Testis (tissue), 2 donors: ENCODE results near the gene VASH2.

Experiments used
- CTCF ChIP-seq, 3 experiments: fragments of 450-650 bp in 2 of 3; fragments of 200-600 bp in 1 of 3; sonication (generic) in 1 of 3; IDR thresholded peaks; one replicate each; pipeline ENCODE4 v1.5.1; 2016 to 2019; ENCODE audit warnings: antibody characterized with exemption in 3 of 3, mild to moderate bottlenecking in 2 of 3, moderate library complexity in 1 of 3
- POLR2A ChIP-seq: fragments of 450-650 bp; IDR thresholded peaks from one replicate; pipeline ENCODE4 v1.6.1; 2017; ENCODE audit warnings: antibody characterized with exemption, mild to moderate bottlenecking, moderate library complexity

GRCh38 chr1:212954514-212954913 lies 4.2 kb downstream of the VASH2 start:
- TF ChIP-seq POLR2A, result no peak
- TF ChIP-seq CTCF (IDR thresholded peaks at IDR 0.05), result no peak
